H54 (cell line): ENCODE data around the gene TLE6.
"Not testable (repeated sequence)": the region's sequence is repeated elsewhere in the genome, so short reads cannot be mapped to it uniquely, and the experiment has no call there.

Experiments
- DNase-seq: peaks from one replicate; pipeline ENCODE4 v3.0.0; 2011; ENCODE audit warnings: low spot score, mixed read lengths; ENCODE audit not compliant: insufficient read length
- FAIRE-seq: peaks from 3 replicates; lab custom pipeline; 2011; peaks lifted over from hg19 to GRCh38; lab: Jason Lieb, UNC
- POLR2A ChIP-seq: IDR thresholded peaks from 2 replicates; pipeline ENCODE4 v1.6.1; 2011; ENCODE audit warnings: low read depth, mild to moderate bottlenecking, low read length

The TLE6 gene

GRCh38 chr19:3001235-3001800 is 24.0 kb downstream of the TLE6 start:
- no peak for FAIRE-seq
- TF ChIP-seq POLR2A: no peak
- no peak for DNase-seq

GRCh38 chr19:3003046-3003445 is 25.7 kb downstream of the TLE6 start:
- no peak for FAIRE-seq
- TF ChIP-seq POLR2A: no peak
- DNase-seq: no peak

- FAIRE-seq: no peak
- no peak for TF ChIP-seq POLR2A
- DNase-seq: no peak
Observed at GRCh38 chr19:3004522-3004921, 27.2 kb downstream of the TLE6 start.

GRCh38 chr19:3005345-3005744 is 28.0 kb downstream of the TLE6 start:
- DNase-seq (no peak), FAIRE-seq (no peak)
- no peak for TF ChIP-seq POLR2A

- no peak for TF ChIP-seq POLR2A
- no peak for DNase-seq
Observed at GRCh38 chr19:3006075-3006767, 28.9 kb downstream of the TLE6 start.

GRCh38 chr19:3007975-3008374 is 30.6 kb downstream of the TLE6 start:
- no peak for TF ChIP-seq POLR2A
- no peak for FAIRE-seq
- DNase-seq: no peak

More at GRCh38 chr19:3006075-3006767, 28.9 kb downstream of the TLE6 start:
- FAIRE-seq: no peak

GRCh38 chr19:3008994-3009393 is 31.6 kb downstream of the TLE6 start:
- DNase-seq: no peak

GRCh38 chr19:3010871-3011270 is 33.5 kb downstream of the TLE6 start:
- no peak for TF ChIP-seq POLR2A
- FAIRE-seq (no peak), DNase-seq (no peak)

More at GRCh38 chr19:3008994-3009393, 31.6 kb downstream of the TLE6 start:
- no peak for TF ChIP-seq POLR2A
- FAIRE-seq: no peak

GRCh38 chr19:3012059-3012458 is 34.7 kb downstream of the TLE6 start:
- DNase-seq, FAIRE-seq: not testable (repeated sequence)

GRCh38 chr19:3012621-3013262 is 35.4 kb downstream of the TLE6 start:
- no peak for TF ChIP-seq POLR2A
- DNase-seq (no peak), FAIRE-seq (no peak)

GRCh38 chr19:3013263-3013725 is 35.9 kb downstream of the TLE6 start:
- no peak for DNase-seq
- no peak for FAIRE-seq

GRCh38 chr19:3014135-3014534 is 36.8 kb downstream of the TLE6 start:
- no peak for TF ChIP-seq POLR2A
- no peak for DNase-seq
- FAIRE-seq: no peak

More at GRCh38 chr19:3013263-3013725, 35.9 kb downstream of the TLE6 start:
- no peak for TF ChIP-seq POLR2A

- FAIRE-seq (no peak), DNase-seq (no peak)
- no peak for TF ChIP-seq POLR2A
Observed at GRCh38 chr19:3015126-3016057, 38.0 kb downstream of the TLE6 start.
